Osteoblast (primary cell): ENCODE measurements around the gene EIF4E2. TPM values are rescaled to one million over a fixed set of nuclear protein-coding genes. Genes with fewer than 3 reads are reported as not detected.

ENCODE experiments used
- DNase-seq: peaks from one replicate; pipeline ENCODE4 v3.0.0; 2011; ENCODE audit warnings: low spot score, mixed read lengths; ENCODE audit not compliant: insufficient read length; ENCODE audit errors: missing footprints
- H2AFZ ChIP-seq: 2 replicates; pipeline ENCODE4 v1.6.0; 2011; ENCODE audit warnings: mild to moderate bottlenecking, low read length
- H3K27ac ChIP-seq: 2 replicates; pipeline ENCODE4 v1.5.1; 2011; ENCODE audit warnings: mild to moderate bottlenecking, low read depth, low read length, moderate library complexity
- H3K27me3 ChIP-seq: 2 replicates; pipeline ENCODE4 v1.6.0; 2012; ENCODE audit warnings: mild to moderate bottlenecking, control low read depth, inconsistent platforms, low read length, moderate library complexity; ENCODE audit not compliant: insufficient read depth
- H3K36me3 ChIP-seq: 2 replicates; pipeline ENCODE4 v1.5.1; 2011; ENCODE audit warnings: mild to moderate bottlenecking, low read length, control low read depth, moderate library complexity; ENCODE audit not compliant: insufficient read depth
- H3K4me1 ChIP-seq: 2 replicates; pipeline ENCODE4 v1.5.1; 2011; ENCODE audit warnings: mild to moderate bottlenecking, low read length, control low read depth, moderate library complexity; ENCODE audit not compliant: insufficient read depth
- H3K4me2 ChIP-seq: 2 replicates; pipeline ENCODE4 v1.6.0; 2011; ENCODE audit warnings: mild to moderate bottlenecking, low read length; ENCODE audit not compliant: insufficient read depth
- H3K4me3 ChIP-seq: fragments of 200-600 bp; sonication (generic); 3 replicates; pipeline ENCODE4 v1.5.1; 2012; ENCODE audit warnings: mild to moderate bottlenecking, low read length, inconsistent platforms; ENCODE audit not compliant: insufficient read depth
- H3K79me2 ChIP-seq: 2 replicates; pipeline ENCODE4 v1.6.0; 2012; ENCODE audit warnings: mild to moderate bottlenecking, low read length, control low read depth, inconsistent platforms; ENCODE audit not compliant: insufficient read depth
- H3K9me3 ChIP-seq: 2 replicates; pipeline ENCODE4 v1.5.1; 2011; ENCODE audit warnings: low read depth, low read length, control low read depth
- H4K20me1 ChIP-seq: 2 replicates; pipeline ENCODE4 v1.6.0; 2012; ENCODE audit warnings: mild to moderate bottlenecking, low read length, control low read depth; ENCODE audit not compliant: insufficient read depth
- total RNA-seq: library from RNA; depleted of rRNA; stranded (reverse); fragments of >200 nt; gene quantifications from 2 replicates; pipeline ENCODE4 v1.2.3, GENCODE V29; 2012
- TF ChIP-seq, protein P1 (sequence below): IDR thresholded peaks from 2 replicates; pipeline ENCODE4 v1.5.1; 2011; ENCODE audit warnings: mild to moderate bottlenecking, low read depth, low read length, moderate library complexity; ENCODE audit errors: extremely low read depth

Gene EIF4E2
- total RNA-seq, 1 donor = 70.6 TPM

- Histone ChIP-seq H3K4me2 (no peak overlapping the region), H3K27me3 (peaks cover 40% of the 10 kb centered on the region), H4K20me1 (peaks cover 4% of the 10 kb centered on the region), H3K4me3 (no peak overlapping the region), H3K9me3 (no peaks in the 10 kb centered on the region), H2AFZ (no peak overlapping the region), H3K36me3 (no peaks in the 10 kb centered on the region), H3K79me2 (no peaks in the 10 kb centered on the region), H3K27ac (no peak overlapping the region), H3K4me1 (no peaks in the 10 kb centered on the region)
- TF ChIP-seq, protein P1, sequence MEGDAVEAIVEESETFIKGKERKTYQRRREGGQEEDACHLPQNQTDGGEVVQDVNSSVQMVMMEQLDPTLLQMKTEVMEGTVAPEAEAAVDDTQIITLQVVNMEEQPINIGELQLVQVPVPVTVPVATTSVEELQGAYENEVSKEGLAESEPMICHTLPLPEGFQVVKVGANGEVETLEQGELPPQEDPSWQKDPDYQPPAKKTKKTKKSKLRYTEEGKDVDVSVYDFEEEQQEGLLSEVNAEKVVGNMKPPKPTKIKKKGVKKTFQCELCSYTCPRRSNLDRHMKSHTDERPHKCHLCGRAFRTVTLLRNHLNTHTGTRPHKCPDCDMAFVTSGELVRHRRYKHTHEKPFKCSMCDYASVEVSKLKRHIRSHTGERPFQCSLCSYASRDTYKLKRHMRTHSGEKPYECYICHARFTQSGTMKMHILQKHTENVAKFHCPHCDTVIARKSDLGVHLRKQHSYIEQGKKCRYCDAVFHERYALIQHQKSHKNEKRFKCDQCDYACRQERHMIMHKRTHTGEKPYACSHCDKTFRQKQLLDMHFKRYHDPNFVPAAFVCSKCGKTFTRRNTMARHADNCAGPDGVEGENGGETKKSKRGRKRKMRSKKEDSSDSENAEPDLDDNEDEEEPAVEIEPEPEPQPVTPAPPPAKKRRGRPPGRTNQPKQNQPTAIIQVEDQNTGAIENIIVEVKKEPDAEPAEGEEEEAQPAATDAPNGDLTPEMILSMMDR = no peak
- no peak for DNase-seq
Measured at GRCh38 chr2:232525199-232525598, 25.3 kb upstream of the EIF4E2 start.

DNA sequence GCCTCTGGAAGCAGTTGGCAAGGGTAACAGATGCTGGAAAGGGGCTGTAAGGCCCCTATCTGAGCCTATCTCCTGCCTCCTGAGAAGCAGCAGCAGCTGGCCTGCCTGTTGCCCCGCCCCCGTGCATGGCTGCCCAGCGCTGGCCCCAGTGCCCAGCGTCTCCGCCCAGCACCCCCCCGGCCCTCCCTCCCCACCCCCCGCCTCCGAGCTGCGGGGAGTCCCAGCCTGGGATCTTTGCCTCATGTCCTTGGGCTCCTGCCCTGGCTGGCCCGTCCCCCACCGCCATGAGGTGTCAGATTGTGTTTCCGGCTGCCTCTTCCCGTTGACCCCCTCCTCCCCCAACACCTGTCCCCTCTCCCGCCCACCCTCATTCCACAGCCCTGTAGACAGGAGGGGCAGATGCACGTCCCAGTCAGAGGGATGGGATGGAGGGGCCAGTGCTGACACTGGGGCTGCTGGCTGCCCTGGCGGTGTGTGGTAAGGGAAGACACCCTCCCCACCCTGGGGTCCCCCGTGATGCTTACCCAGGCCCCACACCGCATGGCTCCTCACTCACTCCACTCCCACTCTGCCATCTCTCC is 24.6 kb upstream of the EIF4E2 start, which contains the start of gene CHRND:
Gene CHRND, plus strand, starts transcription at position 370 of the 581 bp plus-strand sequence. Its CDS starts 56 bp downstream, at position 426.
- peak; percentile 96 for DNase-seq
- H3K36me3 ChIP-seq = no peaks in the 10 kb centered on the region
- no peaks in the 10 kb centered on the region for H3K9me3 ChIP-seq
- H3K4me2 ChIP-seq = no peak within 1 kb of the TSS
- peaks cover 35% of the 10 kb centered on the region for H3K27me3 ChIP-seq
- no peaks in the 10 kb centered on the region for H3K4me1 ChIP-seq
- H3K27ac ChIP-seq = no peak within 1 kb of the TSS
- no peak within 1 kb of the TSS for H3K4me3 ChIP-seq
- TF ChIP-seq, protein P1 = no peak
- peaks cover 4% of the 10 kb centered on the region for H4K20me1 ChIP-seq
- no peak within 1 kb of the TSS for H2AFZ ChIP-seq
- no peaks in the 10 kb centered on the region for H3K79me2 ChIP-seq

- Histone ChIP-seq H3K9me3 (no peaks in the 10 kb centered on the region), H3K4me1 (no peaks in the 10 kb centered on the region), H3K4me2 (no peak overlapping the region), H3K27ac (no peak overlapping the region), H3K36me3 (no peaks in the 10 kb centered on the region), H2AFZ (no peak overlapping the region), H3K4me3 (no peak overlapping the region), H3K27me3 (peaks cover 30% of the 10 kb centered on the region), H4K20me1 (peaks cover 2% of the 10 kb centered on the region), H3K79me2 (no peaks in the 10 kb centered on the region)
- TF ChIP-seq, protein P1 = no peak
- DNase-seq = no peak
Measured at GRCh38 chr2:232526372-232526941, 24.0 kb upstream of the EIF4E2 start.

DNA sequence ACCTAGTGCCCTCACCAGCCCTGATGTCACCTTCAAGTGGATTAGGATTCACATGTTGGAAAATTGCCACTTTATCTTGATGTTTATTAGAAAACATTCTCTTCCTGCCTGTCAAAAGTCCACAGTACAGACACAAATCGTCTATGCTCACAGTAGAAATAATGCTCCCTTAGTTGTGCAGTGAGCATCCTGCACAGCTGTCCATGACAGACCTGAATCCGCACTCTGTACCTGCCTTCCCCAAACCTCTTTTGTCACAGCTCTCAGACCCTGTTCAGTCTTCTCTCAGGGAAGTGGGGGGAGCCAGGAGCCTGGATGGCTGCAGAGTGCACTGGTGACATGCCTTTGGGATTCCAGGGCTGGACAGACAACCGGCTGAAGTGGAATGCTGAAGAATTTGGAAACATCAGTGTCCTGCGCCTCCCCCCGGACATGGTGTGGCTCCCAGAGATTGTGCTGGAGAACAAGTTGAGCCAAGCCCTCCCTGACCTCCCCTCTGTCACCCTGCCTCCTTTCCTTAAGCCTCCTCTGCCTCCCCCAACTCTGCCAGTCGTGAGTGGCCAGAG is 22.5 kb upstream of the EIF4E2 start:
- Histone ChIP-seq H3K4me3 (no peak overlapping the region), H3K36me3 (no peaks in the 10 kb centered on the region), H3K79me2 (no peaks in the 10 kb centered on the region), H3K27me3 (peaks cover 16% of the 10 kb centered on the region), H2AFZ (no peak overlapping the region), H3K9me3 (no peaks in the 10 kb centered on the region), H4K20me1 (no peaks in the 10 kb centered on the region), H3K27ac (no peak overlapping the region), H3K4me1 (no peaks in the 10 kb centered on the region), H3K4me2 (no peak overlapping the region)
- no peak for DNase-seq
- TF ChIP-seq, protein P1 = no peak
